PFSK-1 (cell line): ENCODE measurements around the gene PDZD2.

Source experiments
- FOXP2 ChIP-seq: optimal IDR thresholded peaks from 2 replicates; pipeline ENCODE3; 2011; ENCODE audit warnings: borderline replicate concordance, control low read depth, inconsistent platforms; ENCODE audit not compliant: insufficient read depth; ENCODE audit errors: extremely low read length, extremely low read depth
- POLR2AphosphoS5 ChIP-seq: IDR thresholded peaks from 2 replicates; pipeline ENCODE4 v1.6.1; 2012; ENCODE audit warnings: low read depth, mild to moderate bottlenecking, control low read depth, low read length, moderate library complexity
- REST ChIP-seq, 2 experiments: IDR thresholded peaks; 2 replicates each; pipeline versions ENCODE4 v1.6.1 to v1.8.0; 2011 to 2012; ENCODE audit warnings: low read depth in 2 of 2, low read length in 2 of 2, control low read depth in 1 of 2, inconsistent platforms in 1 of 2, mild to moderate bottlenecking in 1 of 2, moderate library complexity in 1 of 2; ENCODE audit not compliant: insufficient read depth in 1 of 2
- SIN3A ChIP-seq: IDR thresholded peaks from 2 replicates; pipeline ENCODE4 v1.6.1; 2012; ENCODE audit warnings: mild to moderate bottlenecking, low read length, moderate library complexity, borderline replicate concordance; ENCODE audit not compliant: insufficient read depth
- TAF1 ChIP-seq: IDR thresholded peaks from 2 replicates; pipeline ENCODE4 v1.6.1; 2012; ENCODE audit warnings: low read length, control low read depth, borderline replicate concordance; ENCODE audit not compliant: insufficient read depth

The PDZD2 gene

GRCh38 chr5:31675472-31675871 is 36.5 kb downstream of the PDZD2 start:
- TF ChIP-seq FOXP2 (no peak), REST (IDR thresholded peaks at IDR 0.05; ENCODE audit: insufficient read depth in 1 of 2, low read depth in 2 of 2, low read length in 2 of 2) (no peak), POLR2AphosphoS5 (no peak), SIN3A (no peak), TAF1 (no peak)

- no peak for TF ChIP-seq TAF1
- no peak for TF ChIP-seq FOXP2
- TF ChIP-seq REST (IDR thresholded peaks at IDR 0.05; ENCODE audit: insufficient read depth in 1 of 2, low read depth in 2 of 2, low read length in 2 of 2) = no peak
- no peak for TF ChIP-seq POLR2AphosphoS5
- no peak for TF ChIP-seq SIN3A
Observed at GRCh38 chr5:31678180-31678579, 39.2 kb downstream of the PDZD2 start.

GRCh38 chr5:31680528-31680927 is 41.6 kb downstream of the PDZD2 start:
- no peak for TF ChIP-seq REST (IDR thresholded peaks at IDR 0.05; ENCODE audit: insufficient read depth in 1 of 2, low read depth in 2 of 2, low read length in 2 of 2)
- TF ChIP-seq FOXP2 = no peak
- TF ChIP-seq POLR2AphosphoS5 = no peak
- TF ChIP-seq SIN3A = no peak
- TF ChIP-seq TAF1 = no peak

GRCh38 chr5:31682025-31682424 is 43.1 kb downstream of the PDZD2 start:
- TF ChIP-seq SIN3A = no peak
- no peak for TF ChIP-seq TAF1
- no peak for TF ChIP-seq FOXP2
- TF ChIP-seq REST (IDR thresholded peaks at IDR 0.05; ENCODE audit: insufficient read depth in 1 of 2, low read depth in 2 of 2, low read length in 2 of 2) = no peak
- TF ChIP-seq POLR2AphosphoS5 = no peak

- TF ChIP-seq SIN3A = no peak
- TF ChIP-seq FOXP2 = no peak
- no peak for TF ChIP-seq TAF1
- no peak for TF ChIP-seq REST (IDR thresholded peaks at IDR 0.05; ENCODE audit: insufficient read depth in 1 of 2, low read depth in 2 of 2, low read length in 2 of 2)
Observed at GRCh38 chr5:31682851-31683250, 43.9 kb downstream of the PDZD2 start.
